Measurements from ENCODE around the gene TPCN2.

TPCN2 gene

DNA sequence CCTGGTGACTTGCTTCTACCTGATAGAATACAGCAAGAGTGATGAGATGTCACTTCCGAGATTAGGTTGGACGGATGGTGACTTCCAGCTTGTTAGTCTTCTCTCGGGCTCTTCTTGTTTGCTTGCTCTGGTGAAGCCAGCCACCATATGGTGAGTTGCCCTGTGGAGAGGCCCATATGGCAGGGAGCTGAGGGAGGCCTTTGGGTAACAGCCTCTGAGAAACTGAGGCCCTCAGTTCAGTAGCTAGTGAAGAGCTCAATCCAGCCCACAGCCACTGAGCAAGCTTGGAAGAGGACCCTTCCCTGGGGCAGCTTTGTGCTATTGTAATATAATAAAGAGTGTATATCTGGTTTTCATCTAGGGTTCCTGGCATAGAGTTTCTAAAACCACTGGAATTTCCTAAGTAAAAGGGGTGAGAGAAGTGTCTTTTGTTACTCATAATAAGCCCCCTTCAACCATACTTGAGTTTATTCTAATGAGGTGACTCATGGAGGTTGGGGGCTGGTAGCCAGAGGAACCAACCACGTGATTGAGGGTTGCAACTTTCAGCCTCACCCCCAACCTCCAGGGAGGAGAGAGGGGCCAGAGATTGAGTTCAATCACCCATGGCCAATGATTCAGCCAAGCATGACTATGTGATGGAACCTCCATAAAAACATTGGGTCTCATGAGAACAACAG, 8.0 kb upstream of the TPCN2 start:
- no peaks in the 10 kb centered on the region for H3K9me3 ChIP-seq (ENCODE audit: control insufficient read depth, low read length)
- no peaks in the 10 kb centered on the region for H3K27me3 ChIP-seq (ENCODE audit: control insufficient read depth, insufficient read depth, low read length)
- H3K27ac ChIP-seq: no peak overlapping the region

GRCh38 chr11:69041516-69041915, 7.2 kb upstream of the TPCN2 start:
- no peaks in the 10 kb centered on the region for H3K27me3 ChIP-seq (ENCODE audit: control insufficient read depth, insufficient read depth, low read length)
- H3K4me3 ChIP-seq (ENCODE audit: low read depth, low read length): no peak overlapping the region
- H3K79me2 ChIP-seq: no peaks in the 10 kb centered on the region
- no peaks in the 10 kb centered on the region for H3K9me3 ChIP-seq (ENCODE audit: control insufficient read depth, low read length)
- no peaks in the 10 kb centered on the region for H3K36me3 ChIP-seq (ENCODE audit: control insufficient read depth, insufficient read depth, low read length)
- no peak overlapping the region for H3K27ac ChIP-seq
- no peak overlapping the region for H2AFZ ChIP-seq
- TF ChIP-seq, protein P1, sequence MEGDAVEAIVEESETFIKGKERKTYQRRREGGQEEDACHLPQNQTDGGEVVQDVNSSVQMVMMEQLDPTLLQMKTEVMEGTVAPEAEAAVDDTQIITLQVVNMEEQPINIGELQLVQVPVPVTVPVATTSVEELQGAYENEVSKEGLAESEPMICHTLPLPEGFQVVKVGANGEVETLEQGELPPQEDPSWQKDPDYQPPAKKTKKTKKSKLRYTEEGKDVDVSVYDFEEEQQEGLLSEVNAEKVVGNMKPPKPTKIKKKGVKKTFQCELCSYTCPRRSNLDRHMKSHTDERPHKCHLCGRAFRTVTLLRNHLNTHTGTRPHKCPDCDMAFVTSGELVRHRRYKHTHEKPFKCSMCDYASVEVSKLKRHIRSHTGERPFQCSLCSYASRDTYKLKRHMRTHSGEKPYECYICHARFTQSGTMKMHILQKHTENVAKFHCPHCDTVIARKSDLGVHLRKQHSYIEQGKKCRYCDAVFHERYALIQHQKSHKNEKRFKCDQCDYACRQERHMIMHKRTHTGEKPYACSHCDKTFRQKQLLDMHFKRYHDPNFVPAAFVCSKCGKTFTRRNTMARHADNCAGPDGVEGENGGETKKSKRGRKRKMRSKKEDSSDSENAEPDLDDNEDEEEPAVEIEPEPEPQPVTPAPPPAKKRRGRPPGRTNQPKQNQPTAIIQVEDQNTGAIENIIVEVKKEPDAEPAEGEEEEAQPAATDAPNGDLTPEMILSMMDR (IDR thresholded peaks at IDR 0.05): no peak
- no peaks in the 10 kb centered on the region for H3K4me1 ChIP-seq
- H3K9ac ChIP-seq: no peak overlapping the region
- no peak overlapping the region for H3K4me2 ChIP-seq (ENCODE audit: low read length)

More for the DNA sequence above, 8.0 kb upstream of the TPCN2 start:
- H3K79me2 ChIP-seq: no peaks in the 10 kb centered on the region
- no peaks in the 10 kb centered on the region for H3K4me1 ChIP-seq
- TF ChIP-seq, protein P1 (IDR thresholded peaks at IDR 0.05): no peak
- no peak overlapping the region for H3K4me2 ChIP-seq (ENCODE audit: low read length)
- H3K4me3 ChIP-seq (ENCODE audit: low read depth, low read length): no peak overlapping the region
- H3K9ac ChIP-seq: no peak overlapping the region
- H2AFZ ChIP-seq: no peak overlapping the region
- no peaks in the 10 kb centered on the region for H3K36me3 ChIP-seq (ENCODE audit: control insufficient read depth, insufficient read depth, low read length)

- Histone ChIP-seq H3K9me3 (ENCODE audit: control insufficient read depth, low read length) (no peaks in the 10 kb centered on the region), H3K79me2 (no peaks in the 10 kb centered on the region), H3K4me3 (ENCODE audit: low read depth, low read length) (no peak overlapping the region), H3K9ac (no peak overlapping the region), H2AFZ (no peak overlapping the region), H3K4me1 (no peaks in the 10 kb centered on the region), H3K36me3 (ENCODE audit: control insufficient read depth, insufficient read depth, low read length) (no peaks in the 10 kb centered on the region), H3K27me3 (ENCODE audit: control insufficient read depth, insufficient read depth, low read length) (no peaks in the 10 kb centered on the region), H3K4me2 (ENCODE audit: low read length) (no peak overlapping the region), H3K27ac (no peak overlapping the region)
- TF ChIP-seq, protein P1 (IDR thresholded peaks at IDR 0.05): peak; percentile 8
Observed at GRCh38 chr11:69044111-69045013, 4.4 kb upstream of the TPCN2 start.

- no peak overlapping the region for H3K27ac ChIP-seq
Observed at GRCh38 chr11:69048031-69048693, 570 bp upstream of the TPCN2 start.

More at GRCh38 chr11:69048031-69048693, 570 bp upstream of the TPCN2 start:
- TF ChIP-seq, protein P1 (IDR thresholded peaks at IDR 0.05): no peak
- H3K27me3 ChIP-seq (ENCODE audit: control insufficient read depth, insufficient read depth, low read length): no peaks in the 10 kb centered on the region
- H3K79me2 ChIP-seq: no peaks in the 10 kb centered on the region
- H3K9me3 ChIP-seq (ENCODE audit: control insufficient read depth, low read length): no peaks in the 10 kb centered on the region
- peak overlapping the region; percentile 38 for H3K4me2 ChIP-seq (ENCODE audit: low read length)
- H3K36me3 ChIP-seq (ENCODE audit: control insufficient read depth, insufficient read depth, low read length): no peaks in the 10 kb centered on the region
- H3K9ac ChIP-seq: no peak overlapping the region
- no peaks in the 10 kb centered on the region for H3K4me1 ChIP-seq
- peak overlapping the region; percentile 89 for H2AFZ ChIP-seq
- H3K4me3 ChIP-seq (ENCODE audit: low read depth, low read length): peak overlapping the region; percentile 76
